ENCODE measurements around the gene CLPSL2.

The CLPSL2 gene

DNA sequence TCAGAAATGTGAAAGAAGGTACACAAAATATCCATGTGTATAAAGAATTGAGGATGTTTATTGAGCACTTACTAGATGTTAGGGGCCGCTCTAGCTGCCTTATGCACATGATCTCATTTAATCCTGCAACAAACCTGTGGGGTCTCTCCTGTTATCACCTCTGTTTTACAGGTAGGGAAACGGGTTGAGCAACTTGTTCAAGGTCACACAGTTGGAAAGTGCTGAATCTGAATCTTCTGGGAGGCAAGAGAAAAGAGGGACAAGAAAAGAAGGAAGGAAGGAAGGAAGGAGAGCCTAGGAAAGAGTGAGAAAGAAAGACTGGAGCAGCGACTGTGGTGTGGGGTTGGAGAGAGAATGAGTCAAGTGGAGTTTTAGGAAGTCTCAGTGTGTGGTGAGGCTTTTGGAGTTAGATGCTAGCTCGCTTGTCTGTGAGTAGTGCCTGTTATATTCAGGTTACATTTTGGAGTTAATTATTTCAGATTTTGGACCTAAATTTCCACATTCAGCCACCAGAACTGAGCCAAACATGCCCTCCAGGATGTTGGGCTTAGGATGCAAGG, 12.1 kb downstream of the CLPSL2 start:
- no peak for DNase-seq

DNA sequence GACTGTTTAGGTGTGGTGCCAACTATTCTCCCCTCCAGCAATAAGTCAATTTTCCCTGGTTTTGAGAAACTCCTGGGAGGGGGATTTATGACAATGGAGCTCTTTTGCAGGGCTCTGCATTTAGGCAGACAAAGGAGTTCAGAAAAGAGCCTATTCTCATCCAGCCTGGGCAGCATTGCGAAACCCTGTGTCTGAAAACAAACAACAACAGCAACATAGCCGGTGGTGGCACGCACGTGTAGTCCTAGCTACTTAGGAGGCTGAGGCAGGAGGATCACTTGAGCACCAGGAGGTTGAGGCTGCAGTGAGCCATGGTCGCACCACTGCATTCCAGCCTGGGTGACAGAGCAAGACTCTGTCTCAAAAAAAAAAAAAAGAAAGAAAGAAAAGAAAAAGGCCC, 14.3 kb downstream of the CLPSL2 start:
- DNase-seq = no peak

GRCh38 chr6:35794536-35795452, 18.4 kb downstream of the CLPSL2 start:
- no peak for DNase-seq

DNA sequence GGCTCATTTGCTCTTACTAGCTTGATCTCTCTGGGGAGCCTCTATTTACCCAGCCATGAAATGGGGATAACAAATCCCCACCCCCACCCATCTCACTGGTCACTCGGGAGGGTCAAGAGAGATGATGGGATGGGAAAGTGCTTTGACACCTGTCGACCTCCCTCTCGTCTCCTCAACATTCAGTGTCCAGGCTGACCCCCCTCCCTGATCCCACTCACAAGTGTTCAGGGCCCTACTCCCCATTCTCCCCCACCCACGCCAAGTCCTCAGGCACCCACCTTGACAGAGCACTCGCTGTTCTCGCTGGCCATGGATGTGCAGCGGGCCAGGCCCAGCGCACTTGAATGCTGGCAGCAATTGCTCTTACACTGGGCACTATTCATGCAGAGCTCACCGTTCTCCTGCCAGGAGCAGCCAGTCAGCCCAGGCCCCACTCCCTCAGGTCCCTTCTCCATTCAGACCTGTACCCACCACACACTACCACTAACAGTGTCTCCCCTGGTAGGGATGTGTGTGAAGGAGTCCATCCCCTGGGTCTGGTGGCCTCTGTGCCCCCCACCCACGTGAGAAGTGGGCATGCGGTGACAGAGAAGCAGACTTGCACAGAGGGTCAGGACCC, 19.2 kb downstream of the CLPSL2 start:
- DNase-seq = no peak

DNA sequence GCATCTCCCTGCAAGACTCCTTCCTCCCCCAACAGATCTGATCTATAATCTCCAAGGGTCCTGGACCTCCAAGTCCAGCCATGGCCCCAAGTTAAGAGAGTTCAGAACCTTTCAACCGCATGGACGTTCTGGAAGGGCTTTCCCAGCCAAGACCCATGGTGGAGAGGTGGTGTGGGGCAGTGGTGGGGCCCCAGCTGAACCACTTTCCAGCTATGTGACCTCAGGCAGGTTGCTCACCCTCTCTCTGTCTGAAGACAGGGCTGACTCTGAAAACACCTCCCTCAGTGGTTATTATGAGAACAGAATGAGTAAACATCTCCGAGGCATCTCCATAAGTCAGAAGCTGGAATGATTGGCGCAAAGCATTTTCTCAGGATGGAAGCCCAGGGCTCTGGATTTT, 19.8 kb downstream of the CLPSL2 start:
- DNase-seq = no peak

- DNase-seq = no peak
Measured at GRCh38 chr6:35797837-35798526, 21.6 kb downstream of the CLPSL2 start.

- no peak for DNase-seq
Measured at GRCh38 chr6:35798706-35799105, 22.3 kb downstream of the CLPSL2 start.

- DNase-seq = no peak
Measured at GRCh38 chr6:35801148-35801547, 24.8 kb downstream of the CLPSL2 start.

DNA sequence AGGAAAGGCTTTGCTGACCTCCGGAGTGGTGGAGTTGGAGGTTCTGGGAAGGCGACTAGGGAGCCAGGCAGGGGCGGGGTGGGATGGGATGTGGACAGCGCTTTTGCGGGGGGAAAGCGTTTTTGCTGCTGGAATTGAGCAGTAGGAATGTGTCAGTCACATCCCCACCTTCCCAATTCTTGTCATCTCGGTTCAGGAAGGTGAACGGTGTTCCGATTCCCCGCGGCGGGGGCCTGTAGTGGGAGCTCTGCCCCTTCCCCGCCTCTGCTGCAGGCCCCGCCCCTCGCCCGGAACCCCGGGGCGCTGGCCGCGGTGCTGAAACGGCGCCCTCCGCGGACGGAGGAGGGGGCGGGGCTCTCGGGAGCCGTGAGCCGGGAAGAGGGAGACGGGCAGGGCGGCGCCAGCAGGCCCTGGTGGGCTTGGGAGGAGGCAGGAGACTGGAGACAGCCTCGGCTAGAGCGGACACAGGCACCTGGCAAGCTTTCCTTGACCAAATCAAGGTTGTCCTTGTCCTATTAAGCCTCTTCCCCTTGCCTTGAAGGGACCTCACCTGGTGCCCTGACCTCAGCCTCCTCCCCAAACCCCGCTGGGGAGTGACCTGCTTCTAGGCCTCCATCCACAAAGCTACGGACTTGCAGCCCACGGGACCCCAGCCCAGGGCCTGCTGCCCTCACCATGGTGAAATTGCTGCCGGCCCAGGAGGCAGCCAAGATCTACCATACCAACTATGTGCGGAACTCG, 28.8 kb downstream of the CLPSL2 start, which contains the start of gene LHFPL5:
LHFPL5 (plus strand) TSS at position 357 of the 741 bp plus-strand sequence; CDS start at position 676, 319 bp downstream.
- DNase-seq = no peak

DNA sequence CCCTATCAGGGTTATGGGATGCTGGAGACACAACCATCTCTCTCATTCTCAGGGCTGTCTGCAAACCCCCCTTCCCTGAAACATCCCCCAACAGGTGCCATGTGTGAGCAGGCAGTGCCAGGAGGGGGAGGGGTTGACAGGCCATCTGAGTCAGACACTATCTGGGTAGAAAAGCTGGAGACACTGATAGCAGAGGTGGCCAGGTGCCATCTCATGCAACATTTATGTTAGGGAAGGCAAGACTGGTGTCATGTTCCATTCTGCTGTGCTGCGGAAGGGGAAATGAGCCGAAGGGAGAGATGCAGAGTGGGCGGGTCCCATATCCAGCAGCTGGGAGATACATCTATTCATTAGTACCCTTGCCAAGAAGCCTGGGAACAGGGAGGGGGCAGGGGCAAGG, 32.3 kb downstream of the CLPSL2 start:
- DNase-seq = no peak

DNA sequence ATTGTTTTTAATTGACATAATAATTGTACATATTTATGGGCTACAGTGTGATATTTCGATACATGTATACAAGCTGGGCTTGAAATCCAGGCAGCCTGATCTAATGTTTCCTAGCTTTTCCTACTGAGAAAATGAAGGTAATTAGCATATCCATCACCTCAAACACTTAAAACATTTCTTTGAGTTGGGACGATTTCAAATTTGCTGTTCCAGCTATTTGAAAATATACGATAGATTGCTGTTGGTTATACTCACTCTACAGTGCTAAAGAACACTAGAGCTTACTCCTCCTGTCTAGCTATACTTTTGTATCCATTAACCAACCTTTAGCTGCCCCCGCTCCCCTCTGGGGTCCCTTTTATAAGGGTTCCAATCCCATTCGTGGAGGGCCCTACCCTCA, 33.4 kb downstream of the CLPSL2 start:
- no peak for DNase-seq

DNA sequence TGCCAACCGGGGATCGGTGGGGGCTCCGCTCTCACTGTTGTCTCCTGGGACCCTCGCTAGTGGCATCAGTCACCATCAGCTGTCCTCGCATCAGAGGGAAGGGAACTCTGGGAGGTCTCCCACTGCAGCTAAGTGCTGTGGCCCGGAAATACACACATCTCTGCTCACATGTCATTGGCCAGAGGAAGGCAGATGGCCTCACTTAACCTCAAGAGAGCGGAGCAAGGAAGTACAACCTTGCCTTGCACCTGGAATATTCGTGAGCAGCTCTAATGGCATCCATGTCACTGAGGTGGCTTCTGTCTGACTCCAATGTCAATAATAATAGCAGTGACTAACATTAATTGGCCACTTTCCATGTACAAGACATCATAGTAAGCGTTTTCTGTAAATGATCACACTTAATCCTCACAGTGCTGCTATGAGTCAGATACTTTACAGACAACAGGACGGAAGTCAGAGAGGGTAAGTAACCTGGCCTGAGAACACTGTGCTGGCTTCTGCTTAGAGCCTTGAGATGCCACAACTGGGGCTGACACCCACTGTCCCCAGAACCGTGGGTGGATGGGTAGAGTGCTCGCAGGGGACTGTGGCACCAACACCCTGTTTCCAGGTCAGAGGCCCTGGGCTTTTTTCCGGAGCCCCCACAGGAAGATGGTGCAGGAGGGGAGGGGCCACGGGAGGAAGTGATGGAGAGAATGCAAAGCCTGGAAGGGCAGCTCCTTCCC, 34.7 kb downstream of the CLPSL2 start:
- DNase-seq = no peak

DNA sequence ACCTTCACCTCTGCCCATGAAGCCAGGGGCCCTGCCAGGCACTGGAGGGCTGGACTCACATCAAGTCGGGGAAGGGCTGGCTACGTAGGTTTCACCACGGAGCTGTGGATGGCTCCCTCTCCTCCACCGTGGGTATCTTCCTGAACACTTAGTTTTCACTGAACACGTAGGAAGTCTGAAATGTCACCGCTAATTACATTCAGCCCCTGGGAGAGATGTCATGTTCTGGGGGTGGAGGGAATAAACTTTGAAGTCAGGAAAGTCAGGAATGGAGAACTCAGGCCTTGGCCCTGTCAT, 35.2 kb downstream of the CLPSL2 start:
- DNase-seq = no peak

DNA sequence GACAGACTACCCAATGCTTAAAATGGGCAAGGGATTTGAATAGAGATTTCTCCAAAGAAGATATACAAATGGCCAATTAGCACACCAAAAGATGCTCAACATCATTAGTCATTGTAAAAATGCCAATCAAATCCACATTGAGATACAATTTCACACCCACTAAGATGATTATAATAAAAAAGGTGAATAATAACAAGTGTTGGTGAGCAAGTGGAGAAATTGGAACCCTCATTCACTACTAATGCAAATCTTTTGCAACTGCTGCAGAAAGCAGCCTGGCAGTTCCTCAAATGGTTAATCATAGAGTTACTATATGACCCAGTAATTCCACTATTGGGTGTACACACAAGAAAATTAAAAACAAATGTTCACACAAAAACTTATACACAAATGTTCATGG, 41.1 kb downstream of the CLPSL2 start:
- no peak for DNase-seq

- no peak for DNase-seq
Measured at GRCh38 chr6:35823601-35824000, 47.2 kb downstream of the CLPSL2 start.

DNA sequence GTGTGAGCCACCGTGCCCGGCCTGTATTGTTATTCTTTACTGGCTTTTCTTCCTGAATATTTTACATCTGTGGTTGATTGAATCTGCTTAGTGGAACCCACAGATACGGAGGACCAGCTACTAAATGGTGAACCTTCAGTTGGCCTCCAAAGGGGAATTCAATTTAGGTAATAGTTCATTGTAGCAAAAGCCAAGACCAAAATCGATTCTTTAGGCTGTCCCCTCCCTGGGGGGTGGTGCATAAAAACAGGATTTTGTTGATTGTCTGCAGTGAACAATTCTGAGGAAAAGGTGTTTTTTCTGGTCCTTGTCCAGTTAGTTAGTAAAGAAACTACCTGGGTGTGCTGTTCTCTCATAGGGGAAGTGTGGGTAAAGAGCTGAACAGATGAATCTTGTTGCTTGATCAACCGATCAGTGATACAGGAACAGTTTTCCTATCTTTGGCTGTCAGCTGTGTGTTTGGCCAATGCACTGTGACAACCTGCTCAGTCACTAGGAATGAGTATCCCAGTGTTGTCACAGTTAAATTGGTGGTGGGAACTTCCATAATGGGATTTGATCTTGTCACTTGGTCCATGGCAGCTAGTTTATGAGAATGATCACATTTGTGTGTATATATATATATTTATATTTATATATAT, 48.3 kb downstream of the CLPSL2 start:
- DNase-seq = no peak
